A549 (cell line): ENCODE measurements around the gene ANLN. TPM values are rescaled to one million over a fixed set of nuclear protein-coding genes. Genes with fewer than 3 reads are reported as not detected.
A peak's percentile ranks its signal among the peaks of the same experiment; 100 is the strongest.

Experiments used
- ATAC-seq, 2 experiments: fragments of 200-7000 bp in 1 of 2; fragments of >200 bp in 1 of 2; cut with Nextera tagmentation in 1 of 2; cut with Tn5 transposase in 1 of 2; 3 replicates each; pipeline versions ENCODE4 v1.8.0 to v1.9.1; 2018 to 2020; ENCODE audit warnings: mild to moderate bottlenecking in 1 of 2, moderate library complexity in 1 of 2
- CTCF ChIA-PET: fragments of 300-600 bp; sonication (Branson Sonifier 250); formaldehyde crosslinking; extraction: SDS; loops from one replicate; lab custom pipeline; 2021; ENCODE audit warnings: antibody characterized with exemption, inconsistent platforms; lab: Yijun Ruan, JAX
- POLR2A ChIA-PET: fragments of 350-600 bp; formaldehyde crosslinking; extraction: SDS; loops from one replicate; lab custom pipeline; 2021; ENCODE audit warnings: antibody characterized with exemption, inconsistent platforms; lab: Yijun Ruan, JAX
- DNase-seq, 2 experiments: peaks; one replicate each; pipeline versions ENCODE4 v3.0.0 to v3.0.0-alpha.2; 2011 to 2016; ENCODE audit warnings: low read depth in 1 of 2, low spot score in 1 of 2
- FAIRE-seq: peaks from 2 replicates; lab custom pipeline; 2011; peaks lifted over from hg19 to GRCh38; lab: Jason Lieb, UNC
- H3K27ac ChIP-seq, 2 experiments: fragments of >200 bp; sonication (Bioruptor Twin); formaldehyde crosslinking; 3 replicates each; pipeline ENCODE4 v1.5.1; 2016 to 2017
- H3K4me1 ChIP-seq: fragments of >200 bp; sonication (Bioruptor Twin); formaldehyde crosslinking; 3 replicates; pipeline ENCODE4 v1.6.1; 2016
- H3K4me2 ChIP-seq: fragments of >200 bp; sonication (Bioruptor Twin); formaldehyde crosslinking; 3 replicates; pipeline ENCODE4 v1.6.1; 2016
- H3K4me3 ChIP-seq: fragments of >200 bp; sonication (Bioruptor Twin); formaldehyde crosslinking; 3 replicates; pipeline ENCODE4 v1.5.1; 2016
- H3K9me3 ChIP-seq: fragments of >200 bp; sonication (Bioruptor Twin); formaldehyde crosslinking; 3 replicates; pipeline ENCODE4 v1.6.1; 2016
- CEBPB ChIP-seq, 2 experiments: fragments of >200 bp in 1 of 2; sonication (Bioruptor Twin) in 1 of 2; formaldehyde crosslinking in 1 of 2; IDR thresholded peaks; 2 replicates each; pipeline ENCODE4 v1.6.1; 2012 to 2016
- HDAC2 ChIP-seq: fragments of 200-600 bp; sonication (generic); IDR thresholded peaks from 2 replicates; pipeline ENCODE4 v1.6.1; 2016
- JUN ChIP-seq, 2 experiments: fragments of >200 bp; sonication (Bioruptor Twin); formaldehyde crosslinking; IDR thresholded peaks; 2 replicates in 1 of 2; 3 replicates in 1 of 2; pipeline ENCODE4 v1.6.1; 2016 to 2017
- MYC ChIP-seq: IDR thresholded peaks from 2 replicates; pipeline ENCODE4 v1.6.1; 2012; ENCODE audit warnings: mild to moderate bottlenecking, inconsistent platforms, low read length, improper control_type of control experiment, borderline replicate concordance
- POLR2A ChIP-seq: IDR thresholded peaks from 2 replicates; pipeline ENCODE4 v1.6.1; 2012; ENCODE audit warnings: mild to moderate bottlenecking, low read length
- SMC3 ChIP-seq: fragments of >200 bp; sonication (Bioruptor Twin); formaldehyde crosslinking; IDR thresholded peaks from 3 replicates; pipeline ENCODE4 v1.6.1; 2018; ENCODE audit warnings: inconsistent platforms
- ZSCAN20 ChIP-seq: fragments of 250-450 bp; sonication (Bioruptor Pico); IDR thresholded peaks from 2 replicates; pipeline ENCODE4 v1.8.0; 2022; ENCODE audit warnings: mild to moderate bottlenecking, moderate library complexity
- WGBS: methylation state at CpG from one replicate; pipeline ENCODE4 v1.1.6; 2017; ENCODE audit errors: missing lambda C conversion rate; 5-methylcytosine and 5-hydroxymethylcytosine counted together
- polyA minus RNA-seq: library from RNA; depleted of rRNA, polyadenylated mRNA; stranded (reverse); fragments of >200 nt; gene quantifications from 2 replicates; pipeline ENCODE4 v1.2.3, GENCODE V29; 2011; rRNA and poly(A)+ RNA removed
- polyA plus RNA-seq, 4 experiments: library from polyadenylated mRNA; depleted of rRNA in 3 of 4; stranded (reverse); fragments of >200 nt; fragmentation: RNase III in 1 of 4; extraction: RNeasy Plus Mini Kit Qiagen cat#74134 plus additional on column Dnase treatment in 1 of 4; gene quantifications; 2 replicates in 3 of 4; 3 replicates in 1 of 4; pipeline ENCODE4 v1.2.3, GENCODE V29; 2011 to 2017
- TF ChIP-seq, protein P1 (sequence below): IDR thresholded peaks from 2 replicates; pipeline ENCODE4 v1.6.1; 2012
- TF ChIP-seq, protein P2 (sequence below): fragments of 450-650 bp; IDR thresholded peaks from 2 replicates; pipeline ENCODE4 v1.6.1; 2014; ENCODE audit warnings: antibody characterized with exemption
- TF ChIP-seq, protein P3 (sequence below): fragments of 200-600 bp; sonication (generic); IDR thresholded peaks from 2 replicates; pipeline ENCODE4 v1.6.1; 2016; ENCODE audit warnings: antibody characterized with exemption, mild to moderate bottlenecking, moderate library complexity
- TF ChIP-seq, protein P4 (sequence below): IDR thresholded peaks from 2 replicates; pipeline ENCODE4 v1.6.1; 2012; ENCODE audit warnings: low read depth, borderline replicate concordance
- TF ChIP-seq, protein P5 (sequence below): IDR thresholded peaks from 2 replicates; pipeline ENCODE4 v1.6.1; 2012
- TF ChIP-seq, protein P6 (sequence below): fragments of >200 bp; sonication (Bioruptor Twin); formaldehyde crosslinking; IDR thresholded peaks from 3 replicates; pipeline ENCODE4 v1.6.1; 2016

The ANLN gene, protein sequence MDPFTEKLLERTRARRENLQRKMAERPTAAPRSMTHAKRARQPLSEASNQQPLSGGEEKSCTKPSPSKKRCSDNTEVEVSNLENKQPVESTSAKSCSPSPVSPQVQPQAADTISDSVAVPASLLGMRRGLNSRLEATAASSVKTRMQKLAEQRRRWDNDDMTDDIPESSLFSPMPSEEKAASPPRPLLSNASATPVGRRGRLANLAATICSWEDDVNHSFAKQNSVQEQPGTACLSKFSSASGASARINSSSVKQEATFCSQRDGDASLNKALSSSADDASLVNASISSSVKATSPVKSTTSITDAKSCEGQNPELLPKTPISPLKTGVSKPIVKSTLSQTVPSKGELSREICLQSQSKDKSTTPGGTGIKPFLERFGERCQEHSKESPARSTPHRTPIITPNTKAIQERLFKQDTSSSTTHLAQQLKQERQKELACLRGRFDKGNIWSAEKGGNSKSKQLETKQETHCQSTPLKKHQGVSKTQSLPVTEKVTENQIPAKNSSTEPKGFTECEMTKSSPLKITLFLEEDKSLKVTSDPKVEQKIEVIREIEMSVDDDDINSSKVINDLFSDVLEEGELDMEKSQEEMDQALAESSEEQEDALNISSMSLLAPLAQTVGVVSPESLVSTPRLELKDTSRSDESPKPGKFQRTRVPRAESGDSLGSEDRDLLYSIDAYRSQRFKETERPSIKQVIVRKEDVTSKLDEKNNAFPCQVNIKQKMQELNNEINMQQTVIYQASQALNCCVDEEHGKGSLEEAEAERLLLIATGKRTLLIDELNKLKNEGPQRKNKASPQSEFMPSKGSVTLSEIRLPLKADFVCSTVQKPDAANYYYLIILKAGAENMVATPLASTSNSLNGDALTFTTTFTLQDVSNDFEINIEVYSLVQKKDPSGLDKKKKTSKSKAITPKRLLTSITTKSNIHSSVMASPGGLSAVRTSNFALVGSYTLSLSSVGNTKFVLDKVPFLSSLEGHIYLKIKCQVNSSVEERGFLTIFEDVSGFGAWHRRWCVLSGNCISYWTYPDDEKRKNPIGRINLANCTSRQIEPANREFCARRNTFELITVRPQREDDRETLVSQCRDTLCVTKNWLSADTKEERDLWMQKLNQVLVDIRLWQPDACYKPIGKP
- polyA plus RNA-seq (2011; rRNA removed) (52.4 and 148 TPM in 2 replicates), polyA plus RNA-seq (2017; fragmentation: RNase III; extraction: RNeasy Plus Mini Kit Qiagen cat#74134 plus additional on column Dnase treatment) (70.9 to 84.4 TPM (median 72.9 TPM) in 3 replicates), polyA minus RNA-seq (154 and 160 TPM in 2 replicates)
- 13.1 and 14.9 TPM in 2 replicates for polyA plus RNA-seq (2012; cell fraction: cytosol; rRNA removed)
- polyA plus RNA-seq (2012; cell fraction: nucleus; rRNA removed), result 50.4 and 77.3 TPM in 2 replicates

DNA sequence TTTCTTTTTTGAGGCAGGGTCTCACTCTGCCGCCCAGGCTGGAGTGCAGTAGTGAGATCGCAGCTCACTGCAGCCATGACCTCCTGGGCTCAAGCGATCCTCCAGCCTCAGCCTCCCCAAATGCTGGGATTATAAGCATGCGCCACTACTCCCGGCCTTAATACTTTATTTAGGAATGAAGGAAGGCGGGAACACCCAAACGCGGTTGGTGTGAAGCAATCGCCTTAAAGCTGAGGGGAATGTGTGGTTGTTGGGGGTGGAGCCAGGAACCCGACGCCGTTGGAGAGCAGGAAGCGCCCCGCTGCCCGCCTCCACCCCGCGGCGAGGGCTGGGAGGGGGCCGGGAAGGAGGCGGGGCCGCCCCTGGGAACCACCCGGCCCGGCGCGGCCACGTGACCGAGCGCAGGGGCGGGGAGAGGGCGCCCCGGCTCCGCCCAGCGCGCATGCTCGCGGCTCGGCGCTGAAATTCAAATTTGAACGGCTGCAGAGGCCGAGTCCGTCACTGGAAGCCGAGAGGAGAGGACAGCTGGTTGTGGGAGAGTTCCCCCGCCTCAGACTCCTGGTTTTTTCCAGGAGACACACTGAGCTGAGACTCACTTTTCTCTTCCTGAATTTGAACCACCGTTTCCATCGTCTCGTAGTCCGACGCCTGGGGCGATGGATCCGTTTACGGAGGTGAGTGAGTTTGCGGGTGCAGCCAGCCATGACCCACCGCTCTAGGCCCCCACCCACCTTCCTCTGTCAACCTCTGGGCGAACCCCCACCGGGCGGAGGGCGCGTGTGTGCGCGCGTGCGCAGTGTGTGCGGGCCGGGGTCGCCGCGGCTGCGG, at the start of gene ANLN:
Gene ANLN (plus strand): TSS at position 492 of the 828 bp plus-strand sequence. CDS start 165 bp downstream, at position 657.
- 2% methylated on average over 38 of the region's 68 CpGs for WGBS
- FAIRE-seq (no peak), ATAC-seq (peak; percentile 84 to 86), DNase-seq (peak; percentile 93 to 95)
- TF ChIP-seq, protein P1, sequence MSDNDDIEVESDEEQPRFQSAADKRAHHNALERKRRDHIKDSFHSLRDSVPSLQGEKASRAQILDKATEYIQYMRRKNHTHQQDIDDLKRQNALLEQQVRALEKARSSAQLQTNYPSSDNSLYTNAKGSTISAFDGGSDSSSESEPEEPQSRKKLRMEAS, result peak; percentile 73
- TF ChIP-seq HDAC2 (no peak; the same call in none of the 2 replicates), MYC (peak; percentile 87; the same call in 1 of the 2 replicates), SMC3 (no peak), POLR2A (peak; percentile 41), ZSCAN20 (CRISPR knock-in tag) (0 out of 2 replicates have a peak, but pooled peaks have one; percentile 69), JUN (IDR thresholded peaks at IDR 0.05) (peak in 1 of 2 experiments; percentile 70; a peak in 2 of 5 replicates), CEBPB (IDR thresholded peaks at IDR 0.05) (peak; percentile 75 to 95; a peak in 3 of 4 replicates)
- TF ChIP-seq, protein P2, sequence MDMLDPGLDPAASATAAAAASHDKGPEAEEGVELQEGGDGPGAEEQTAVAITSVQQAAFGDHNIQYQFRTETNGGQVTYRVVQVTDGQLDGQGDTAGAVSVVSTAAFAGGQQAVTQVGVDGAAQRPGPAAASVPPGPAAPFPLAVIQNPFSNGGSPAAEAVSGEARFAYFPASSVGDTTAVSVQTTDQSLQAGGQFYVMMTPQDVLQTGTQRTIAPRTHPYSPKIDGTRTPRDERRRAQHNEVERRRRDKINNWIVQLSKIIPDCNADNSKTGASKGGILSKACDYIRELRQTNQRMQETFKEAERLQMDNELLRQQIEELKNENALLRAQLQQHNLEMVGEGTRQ, result peak; percentile 74
- TF ChIP-seq, protein P3, sequence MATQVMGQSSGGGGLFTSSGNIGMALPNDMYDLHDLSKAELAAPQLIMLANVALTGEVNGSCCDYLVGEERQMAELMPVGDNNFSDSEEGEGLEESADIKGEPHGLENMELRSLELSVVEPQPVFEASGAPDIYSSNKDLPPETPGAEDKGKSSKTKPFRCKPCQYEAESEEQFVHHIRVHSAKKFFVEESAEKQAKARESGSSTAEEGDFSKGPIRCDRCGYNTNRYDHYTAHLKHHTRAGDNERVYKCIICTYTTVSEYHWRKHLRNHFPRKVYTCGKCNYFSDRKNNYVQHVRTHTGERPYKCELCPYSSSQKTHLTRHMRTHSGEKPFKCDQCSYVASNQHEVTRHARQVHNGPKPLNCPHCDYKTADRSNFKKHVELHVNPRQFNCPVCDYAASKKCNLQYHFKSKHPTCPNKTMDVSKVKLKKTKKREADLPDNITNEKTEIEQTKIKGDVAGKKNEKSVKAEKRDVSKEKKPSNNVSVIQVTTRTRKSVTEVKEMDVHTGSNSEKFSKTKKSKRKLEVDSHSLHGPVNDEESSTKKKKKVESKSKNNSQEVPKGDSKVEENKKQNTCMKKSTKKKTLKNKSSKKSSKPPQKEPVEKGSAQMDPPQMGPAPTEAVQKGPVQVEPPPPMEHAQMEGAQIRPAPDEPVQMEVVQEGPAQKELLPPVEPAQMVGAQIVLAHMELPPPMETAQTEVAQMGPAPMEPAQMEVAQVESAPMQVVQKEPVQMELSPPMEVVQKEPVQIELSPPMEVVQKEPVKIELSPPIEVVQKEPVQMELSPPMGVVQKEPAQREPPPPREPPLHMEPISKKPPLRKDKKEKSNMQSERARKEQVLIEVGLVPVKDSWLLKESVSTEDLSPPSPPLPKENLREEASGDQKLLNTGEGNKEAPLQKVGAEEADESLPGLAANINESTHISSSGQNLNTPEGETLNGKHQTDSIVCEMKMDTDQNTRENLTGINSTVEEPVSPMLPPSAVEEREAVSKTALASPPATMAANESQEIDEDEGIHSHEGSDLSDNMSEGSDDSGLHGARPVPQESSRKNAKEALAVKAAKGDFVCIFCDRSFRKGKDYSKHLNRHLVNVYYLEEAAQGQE, result no peak
- TF ChIP-seq, protein P4, sequence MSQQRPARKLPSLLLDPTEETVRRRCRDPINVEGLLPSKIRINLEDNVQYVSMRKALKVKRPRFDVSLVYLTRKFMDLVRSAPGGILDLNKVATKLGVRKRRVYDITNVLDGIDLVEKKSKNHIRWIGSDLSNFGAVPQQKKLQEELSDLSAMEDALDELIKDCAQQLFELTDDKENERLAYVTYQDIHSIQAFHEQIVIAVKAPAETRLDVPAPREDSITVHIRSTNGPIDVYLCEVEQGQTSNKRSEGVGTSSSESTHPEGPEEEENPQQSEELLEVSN, result peak; percentile 91
- TF ChIP-seq, protein P5, sequence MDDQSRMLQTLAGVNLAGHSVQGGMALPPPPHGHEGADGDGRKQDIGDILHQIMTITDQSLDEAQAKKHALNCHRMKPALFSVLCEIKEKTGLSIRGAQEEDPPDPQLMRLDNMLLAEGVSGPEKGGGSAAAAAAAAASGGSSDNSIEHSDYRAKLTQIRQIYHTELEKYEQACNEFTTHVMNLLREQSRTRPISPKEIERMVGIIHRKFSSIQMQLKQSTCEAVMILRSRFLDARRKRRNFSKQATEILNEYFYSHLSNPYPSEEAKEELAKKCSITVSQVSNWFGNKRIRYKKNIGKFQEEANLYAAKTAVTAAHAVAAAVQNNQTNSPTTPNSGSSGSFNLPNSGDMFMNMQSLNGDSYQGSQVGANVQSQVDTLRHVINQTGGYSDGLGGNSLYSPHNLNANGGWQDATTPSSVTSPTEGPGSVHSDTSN, result peak; percentile 54; the same call in 1 of the 2 replicates
- TF ChIP-seq, protein P6, sequence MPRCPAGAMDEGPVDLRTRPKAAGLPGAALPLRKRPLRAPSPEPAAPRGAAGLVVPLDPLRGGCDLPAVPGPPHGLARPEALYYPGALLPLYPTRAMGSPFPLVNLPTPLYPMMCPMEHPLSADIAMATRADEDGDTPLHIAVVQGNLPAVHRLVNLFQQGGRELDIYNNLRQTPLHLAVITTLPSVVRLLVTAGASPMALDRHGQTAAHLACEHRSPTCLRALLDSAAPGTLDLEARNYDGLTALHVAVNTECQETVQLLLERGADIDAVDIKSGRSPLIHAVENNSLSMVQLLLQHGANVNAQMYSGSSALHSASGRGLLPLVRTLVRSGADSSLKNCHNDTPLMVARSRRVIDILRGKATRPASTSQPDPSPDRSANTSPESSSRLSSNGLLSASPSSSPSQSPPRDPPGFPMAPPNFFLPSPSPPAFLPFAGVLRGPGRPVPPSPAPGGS, result peak; percentile 42; the same call in 1 of the 3 replicates
- Histone ChIP-seq H3K4me2 (peak within 1 kb of the TSS; percentile 97), H3K27ac (peak within 1 kb of the TSS; percentile 88 to 94), H3K4me1 (peaks cover 46% of the 10 kb centered on the region), H3K4me3 (peak within 1 kb of the TSS; percentile 67), H3K9me3 (no peaks in the 10 kb centered on the region)
- ChIA-PET POLR2A (interaction anchor here (1.3 to 1.9 kb wide), 2 partner anchors 23 to 589 kb away, joined by 4 to 9 read pairs; partner anchors contain the start of gene SEPTIN7), CTCF (interaction anchor here (0.7 to 4.6 kb wide), 3 partner anchors 23 to 62 kb away, joined by 3 to 23 read pairs (median 4); a partner anchor contains a TSS)
